ENCODE data around the gene GNAL.

GNAL gene

DNA sequence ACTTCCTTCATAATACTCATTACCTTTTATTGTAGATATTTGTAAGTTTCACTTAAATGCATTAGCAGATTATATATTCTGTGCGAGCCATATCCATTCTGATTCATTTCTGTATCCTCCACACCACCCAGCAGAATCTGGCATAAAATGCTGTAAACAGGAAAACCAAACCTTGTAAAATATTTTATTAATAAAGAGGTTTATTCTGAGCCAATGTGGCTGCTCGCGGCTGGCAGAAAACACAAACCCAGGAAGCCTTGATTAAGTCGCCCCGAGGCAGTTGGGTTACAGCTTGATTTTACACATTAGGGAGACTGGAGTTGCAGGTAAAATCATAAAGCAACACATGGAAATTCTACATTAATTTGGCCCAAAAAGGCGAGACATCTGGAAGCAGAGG lies 40.5 kb downstream of the GNAL start:
- DNase-seq: no peak

- DNase-seq: peak; percentile 93
Observed at GRCh38 chr18:11733031-11733430, 44.0 kb downstream of the GNAL start.

- no peak for DNase-seq
Observed at GRCh38 chr18:11736656-11737055, 47.6 kb downstream of the GNAL start.

- no peak for DNase-seq
Observed at GRCh38 chr18:11739893-11740292, 50.8 kb downstream of the GNAL start.

- DNase-seq: no peak
Observed at GRCh38 chr18:11740461-11740860, 51.4 kb downstream of the GNAL start.

DNA sequence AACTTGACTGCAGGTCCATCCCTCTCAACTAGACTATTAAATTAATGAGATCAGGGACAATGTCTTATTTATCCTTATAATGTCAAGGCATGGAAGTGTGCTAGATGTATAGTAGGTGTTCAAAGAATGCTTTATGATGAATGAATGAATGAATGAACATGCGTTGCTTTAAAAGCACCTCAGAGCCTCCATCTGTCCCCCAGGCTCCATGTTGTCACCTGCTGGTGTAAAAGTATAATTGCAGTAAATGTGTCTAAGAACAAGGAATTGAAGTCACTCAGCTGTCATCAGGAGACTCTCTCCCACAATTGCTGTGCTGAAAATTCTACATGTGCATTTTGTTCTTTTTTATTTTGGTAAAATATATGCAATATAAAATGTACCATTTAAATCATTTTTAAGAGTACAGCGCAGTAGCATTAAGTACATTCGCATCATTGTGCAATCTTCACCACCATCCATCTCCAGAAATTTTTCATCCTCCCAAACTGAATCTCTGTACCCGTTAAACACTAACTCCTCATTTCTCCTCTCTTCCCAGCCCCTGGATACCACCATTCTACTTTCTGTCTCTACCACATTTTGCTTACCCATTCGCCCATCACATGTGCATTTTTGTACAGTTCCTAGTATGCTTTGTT lies 52.6 kb downstream of the GNAL start:
- peak; percentile 68 for DNase-seq

DNA sequence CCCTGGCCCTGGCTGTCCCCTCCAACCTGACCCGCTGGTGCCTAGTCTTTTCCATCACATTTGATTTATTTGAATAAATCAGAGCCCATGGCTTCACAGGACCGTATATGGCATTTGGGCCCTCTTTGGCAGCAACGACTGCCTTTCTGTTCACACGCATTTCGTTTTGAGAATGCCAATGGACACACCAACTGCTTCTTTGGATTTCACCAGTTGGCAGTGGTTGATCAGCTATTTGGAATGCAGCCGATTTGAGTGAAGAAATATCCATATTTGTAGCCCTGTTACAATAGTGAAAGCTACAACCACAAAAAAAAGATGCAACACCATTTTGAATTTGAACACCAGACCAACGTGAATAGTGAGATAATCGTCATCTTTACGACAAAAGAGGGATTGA lies 56.5 kb downstream of the GNAL start:
- DNase-seq: no peak

DNA sequence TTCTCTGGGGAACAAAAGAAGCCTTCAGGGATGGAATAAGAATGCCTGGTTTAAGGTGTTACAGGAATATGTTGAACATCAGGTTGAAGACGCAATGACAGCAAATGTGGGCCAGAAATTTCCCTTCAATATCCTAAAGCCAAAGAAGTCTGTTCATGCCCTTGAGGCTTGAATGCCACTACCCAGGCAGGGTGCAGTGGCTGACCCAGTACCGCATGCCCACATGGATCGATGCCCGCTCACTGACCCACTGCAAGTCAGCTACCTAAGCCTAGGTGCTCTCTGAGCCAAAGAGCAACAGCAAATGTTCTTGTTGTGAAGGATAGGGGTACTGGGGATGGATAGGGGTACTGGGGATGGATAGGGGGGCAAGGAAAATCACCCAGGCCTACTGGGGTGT lies 58.2 kb downstream of the GNAL start:
- DNase-seq: no peak

DNA sequence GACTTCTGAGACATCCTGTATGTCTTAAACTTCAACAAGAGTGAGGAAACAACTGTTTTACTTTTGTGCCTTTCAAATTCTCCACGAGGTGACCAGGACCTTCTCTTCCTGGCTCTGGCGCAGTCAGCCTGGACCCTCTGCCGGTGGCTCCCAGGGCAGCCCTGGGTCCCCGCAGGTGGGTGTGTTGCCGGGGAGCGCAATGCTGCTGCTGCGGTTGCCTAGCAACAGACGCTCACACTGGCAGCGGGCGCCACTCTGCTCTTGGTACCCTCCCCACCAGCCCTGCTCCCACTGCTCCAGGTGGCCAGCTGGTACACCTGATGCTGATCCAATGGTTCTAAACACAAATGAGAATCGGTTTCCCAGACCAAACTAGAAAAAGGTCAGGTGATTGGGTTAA lies 58.7 kb downstream of the GNAL start:
- peak; percentile 20 for DNase-seq

DNA sequence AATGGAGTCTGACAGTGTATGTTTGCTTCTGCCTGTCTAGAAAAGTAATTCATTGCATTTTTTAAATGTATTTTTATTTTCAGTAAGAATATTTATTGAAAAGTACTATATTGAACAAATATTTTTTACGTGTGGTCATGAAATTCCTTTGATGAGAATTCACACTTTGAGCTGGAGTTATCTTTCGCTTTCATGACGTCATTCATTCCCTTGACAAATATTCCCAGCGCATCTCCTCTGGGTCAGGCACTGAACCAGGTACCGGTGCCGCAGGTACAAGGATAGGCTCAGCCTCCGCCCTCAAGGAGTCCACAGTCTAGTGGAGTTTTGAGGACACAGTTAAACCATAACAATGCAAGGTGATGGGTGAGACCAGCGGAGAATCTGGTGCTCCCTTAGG lies 60.2 kb downstream of the GNAL start:
- no peak for DNase-seq

DNA sequence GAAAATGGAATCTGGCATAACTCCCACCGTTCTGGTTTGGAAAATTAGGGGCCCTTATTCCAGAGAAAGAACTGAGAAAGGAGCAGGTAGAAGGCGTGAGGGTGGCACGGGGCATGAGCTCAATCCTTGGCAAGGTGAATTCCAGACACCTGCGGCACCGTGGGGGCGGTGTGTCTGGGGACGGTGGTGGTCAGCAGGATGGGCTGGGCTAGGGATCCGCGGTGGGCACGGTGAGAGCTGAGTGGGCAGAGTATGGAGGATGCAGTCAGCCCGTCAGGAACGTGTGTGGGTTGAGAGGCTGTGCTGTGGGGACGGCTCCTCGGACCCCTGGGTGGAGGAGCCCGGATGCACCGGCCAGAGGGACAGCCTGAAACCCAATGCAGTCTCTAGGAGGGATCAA lies 61.1 kb downstream of the GNAL start:
- DNase-seq: no peak

DNA sequence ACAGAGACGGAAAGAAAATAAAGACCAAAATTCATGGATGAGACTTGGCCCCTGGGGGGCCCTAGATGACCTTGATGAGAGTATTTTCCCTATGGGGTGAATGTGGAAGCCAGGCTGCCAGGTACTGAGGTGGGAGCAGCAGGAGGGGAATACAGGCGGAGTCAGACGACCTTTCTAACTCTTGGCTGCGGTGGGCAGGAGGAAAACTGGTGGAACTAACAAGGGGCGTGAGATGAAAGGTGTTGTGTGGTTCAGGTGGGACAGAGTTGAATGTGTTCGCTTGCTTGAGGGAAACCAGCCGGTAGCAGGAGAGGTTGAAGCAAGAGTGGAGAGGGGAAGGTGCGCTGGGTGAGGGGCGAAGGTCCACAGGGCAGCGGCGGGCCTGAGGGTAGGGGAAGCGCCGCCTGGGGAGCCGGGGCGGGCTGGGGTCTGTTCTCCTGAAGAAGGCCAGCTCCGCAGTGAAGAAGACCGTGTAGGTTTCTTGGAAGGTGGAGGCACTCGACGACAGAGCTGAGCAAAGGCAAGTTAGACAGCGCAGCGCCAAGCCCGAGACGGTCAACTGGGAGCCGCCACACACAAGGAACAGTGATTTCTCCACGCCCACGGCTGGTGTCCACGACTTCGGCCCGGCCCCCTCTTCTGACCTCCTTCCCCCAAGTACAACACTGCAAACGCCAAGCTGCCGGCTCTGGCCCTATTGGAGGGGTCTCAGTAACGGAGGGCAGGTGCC lies 61.7 kb downstream of the GNAL start:
- no peak for DNase-seq

DNA sequence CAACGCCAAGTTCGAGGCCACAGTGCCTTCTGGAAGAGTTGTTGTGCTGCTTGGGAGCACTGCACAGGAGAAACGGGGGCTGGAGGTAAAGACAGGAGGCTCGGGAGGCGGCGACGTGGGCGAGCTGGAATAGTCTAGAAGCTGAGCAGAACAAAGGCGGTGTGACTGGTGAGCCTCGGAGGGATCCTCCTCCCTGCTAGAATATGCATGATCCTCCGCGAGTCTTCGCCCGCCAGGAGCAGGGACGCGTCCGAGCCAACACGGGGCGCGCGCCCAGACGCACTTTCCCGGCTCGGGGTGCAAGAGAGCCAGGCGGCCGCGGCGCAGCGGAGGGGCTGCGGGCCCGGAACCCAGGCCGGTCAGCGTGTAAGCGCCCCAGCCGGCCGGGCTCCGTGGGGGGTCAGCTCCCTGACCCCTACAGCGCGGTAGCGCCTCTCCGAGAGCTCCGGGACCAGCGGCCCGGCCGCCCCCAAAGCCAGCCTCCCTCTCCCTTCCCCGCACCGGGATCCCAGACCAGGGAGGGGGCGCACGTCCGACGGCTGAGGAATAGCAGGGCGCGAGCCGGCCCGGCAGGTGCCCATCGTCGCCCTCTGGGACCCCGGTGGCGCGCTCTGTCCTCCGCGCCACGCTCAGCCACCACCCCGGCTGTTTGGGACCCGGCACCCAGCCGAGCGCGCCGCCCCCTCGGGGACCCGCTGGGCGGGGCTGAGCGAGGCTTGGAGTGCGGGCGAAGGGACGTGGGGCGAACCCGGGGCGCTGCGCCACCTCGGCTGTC lies 62.5 kb downstream of the GNAL start:
- DNase-seq: no peak

DNA sequence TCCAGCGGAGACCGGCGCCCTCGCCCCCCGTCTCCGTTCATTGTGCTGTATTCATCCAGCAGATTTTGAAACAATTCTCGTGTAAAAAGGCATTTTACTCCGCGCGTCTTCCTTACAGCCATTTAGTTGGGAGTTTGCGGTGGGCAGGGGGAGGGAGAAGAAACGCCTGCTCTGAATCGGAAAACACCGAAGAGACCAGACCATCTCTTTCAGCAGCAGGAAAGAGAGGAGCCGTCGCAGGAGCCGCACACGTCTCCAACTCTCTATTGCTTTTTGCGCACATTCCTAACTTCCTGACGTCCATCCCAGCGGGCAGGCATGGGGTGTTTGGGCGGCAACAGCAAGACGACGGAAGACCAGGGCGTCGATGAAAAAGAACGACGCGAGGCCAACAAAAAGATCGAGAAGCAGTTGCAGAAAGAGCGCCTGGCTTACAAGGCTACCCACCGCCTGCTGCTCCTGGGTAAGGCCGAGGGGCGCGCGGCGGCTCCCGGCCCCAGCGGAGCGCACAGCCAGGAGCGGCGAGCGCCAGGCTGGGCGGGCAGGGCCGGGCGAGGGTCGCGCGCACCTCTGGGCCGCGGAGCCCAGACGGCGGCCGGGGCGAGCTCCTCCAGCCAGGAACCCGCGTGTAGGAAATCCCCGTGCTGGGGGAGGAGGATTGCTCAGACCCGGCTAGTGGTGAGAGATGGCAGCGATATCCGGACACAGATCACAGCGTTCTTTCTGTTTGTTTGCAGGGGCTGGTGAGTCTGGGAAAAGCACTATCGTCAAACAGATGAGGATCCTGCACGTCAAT lies 63.2 kb downstream of the GNAL start:
- peak; percentile 45 for DNase-seq

- DNase-seq: no peak
Observed at GRCh38 chr18:11754979-11755378, 65.9 kb downstream of the GNAL start.

DNA sequence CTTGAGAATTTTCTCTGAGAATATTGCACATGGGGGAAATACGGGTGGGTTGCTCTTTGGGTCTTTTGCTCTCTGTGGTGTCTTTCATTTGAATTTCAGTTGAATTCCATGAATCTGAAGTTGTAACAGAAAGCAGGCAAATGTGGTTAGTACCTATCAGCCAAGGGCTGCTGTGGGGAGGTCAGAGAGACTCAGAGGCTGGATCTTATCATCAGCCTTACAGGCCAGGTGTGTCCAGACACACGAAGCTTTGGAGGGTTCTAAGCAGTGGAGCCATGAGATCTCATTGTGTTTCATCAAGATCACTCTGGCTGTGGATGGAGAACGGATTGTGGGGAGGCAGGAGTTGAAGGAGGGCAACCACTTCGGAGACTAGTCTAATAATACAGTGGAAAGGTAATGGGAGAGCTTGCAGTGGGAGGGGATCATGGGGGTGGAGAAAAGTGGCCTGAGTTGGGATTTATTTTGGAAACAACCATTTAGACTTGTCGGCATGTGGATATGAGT lies 68.1 kb downstream of the GNAL start:
- no peak for DNase-seq

DNA sequence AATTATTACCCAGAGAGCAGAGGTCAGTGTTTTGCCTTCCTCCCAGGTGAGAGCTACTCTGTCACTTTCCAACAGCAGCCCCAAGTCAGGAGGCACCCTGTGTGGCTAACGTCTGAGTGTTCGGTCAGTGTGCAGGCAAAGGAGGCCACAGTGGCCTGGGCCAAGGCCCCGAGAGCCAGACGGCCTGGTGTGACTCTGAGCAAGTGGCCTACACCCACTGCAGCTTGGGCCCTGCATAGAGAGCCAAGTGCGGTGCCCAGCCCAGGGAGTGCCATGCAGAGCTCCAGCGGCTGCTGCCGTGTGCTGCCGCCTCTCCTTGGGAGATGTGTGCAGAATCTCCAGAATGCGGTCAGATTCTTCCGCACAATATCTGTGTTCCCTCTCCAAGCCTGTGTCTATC lies 70.4 kb downstream of the GNAL start:
- DNase-seq: no peak

GRCh38 chr18:11760498-11761167 lies 71.6 kb downstream of the GNAL start:
- no peak for DNase-seq

GRCh38 chr18:11761553-11761952 lies 72.5 kb downstream of the GNAL start:
- DNase-seq: peak; percentile 51

GRCh38 chr18:11762429-11762828 lies 73.4 kb downstream of the GNAL start:
- DNase-seq: no peak

- no peak for DNase-seq
Observed at GRCh38 chr18:11767329-11767728, 78.3 kb downstream of the GNAL start.

DNA sequence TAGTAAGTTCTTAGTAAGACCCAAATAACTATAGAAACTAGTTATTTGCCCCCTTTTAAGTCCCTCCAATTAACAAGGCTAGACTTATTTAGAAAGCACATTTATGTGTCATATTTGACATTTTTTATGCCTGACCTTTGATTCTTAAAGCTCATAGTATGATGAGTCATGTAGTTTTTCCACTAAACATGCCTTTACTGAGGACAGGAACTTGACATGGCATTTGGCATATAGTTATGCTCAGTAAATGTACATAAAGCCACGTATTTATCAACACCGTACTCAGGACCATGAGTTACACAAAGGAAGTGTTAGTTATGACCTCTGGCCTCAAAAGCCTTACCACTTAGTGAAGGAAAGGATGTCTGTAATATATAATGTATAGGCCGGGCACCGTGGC lies 78.9 kb downstream of the GNAL start:
- peak; percentile 38 for DNase-seq
